Left colon (tissue), 2 donors: ENCODE results near the gene MIA. TPM values are rescaled to one million over a fixed set of nuclear protein-coding genes. Genes with fewer than 3 reads are reported as not detected.
"Not testable (repeated sequence)": the region's sequence is repeated elsewhere in the genome, so short reads cannot be mapped to it uniquely, and the experiment has no call there.

Experiments
- ATAC-seq: fragments of 200-7000 bp; cut with Tn5 transposase; one replicate; pipeline ENCODE4 v1.9.1; 2020; ENCODE audit warnings: mild to moderate bottlenecking, moderate library complexity
- DNase-seq, 2 donors: peaks; one replicate each; pipeline ENCODE4 v3.0.0-alpha.2; 2020
- intact Hi-C, 2 donors: fragments of 100-400 bp; cut with DNase I in 1 of 2; cut with micrococcal nuclease in 1 of 2; formaldehyde crosslinking; loops; one replicate each; pipeline versions ENCODE4 v1.11.2 to v1.14.0; 2022; cut with DNase I, micrococcal nuclease
- total RNA-seq, 2 donors: library from RNA; stranded (reverse); fragmentation: NEBNext Ultra II Directional; extraction: Animal tissue kit (Norgen Biotek cat#: 25700); gene quantifications; one replicate each; pipeline ENCODE4 v1.2.1, GENCODE V29; 2021
- donor health status: DM: no; HTN: no; CAD: no.
- donor health status: DM: yes; HTN: yes; CAD: no.

Gene MIA
- total RNA-seq, 2 donors from 2014 or later: 1.7 TPM; not detected in 1

- ATAC-seq (peak; percentile 88), DNase-seq (peak; percentile 82 to 86)
- intact Hi-C loops: loop anchor here in 1 of 2 donors (5.0 kb wide), 1 partner anchor 144 kb away; no protein-coding TSS in a partner anchor
Observed at GRCh38 chr19:40810649-40811408, 35.5 kb downstream of the MIA start.

GRCh38 chr19:40811478-40812341 is 36.4 kb downstream of the MIA start:
- peak in 1 of 2 donors; percentile 43 for DNase-seq
- intact Hi-C loops: loop anchor here in 1 of 2 donors (5.0 kb wide), 1 partner anchor 144 kb away; no protein-coding TSS in a partner anchor
- ATAC-seq: peak; percentile 16

GRCh38 chr19:40812571-40812970 is 37.2 kb downstream of the MIA start:
- intact Hi-C loops: loop anchor here in 1 of 2 donors (5.0 kb wide), 1 partner anchor 145 kb away; no protein-coding TSS in a partner anchor
- DNase-seq, ATAC-seq: not testable (repeated sequence)

DNA sequence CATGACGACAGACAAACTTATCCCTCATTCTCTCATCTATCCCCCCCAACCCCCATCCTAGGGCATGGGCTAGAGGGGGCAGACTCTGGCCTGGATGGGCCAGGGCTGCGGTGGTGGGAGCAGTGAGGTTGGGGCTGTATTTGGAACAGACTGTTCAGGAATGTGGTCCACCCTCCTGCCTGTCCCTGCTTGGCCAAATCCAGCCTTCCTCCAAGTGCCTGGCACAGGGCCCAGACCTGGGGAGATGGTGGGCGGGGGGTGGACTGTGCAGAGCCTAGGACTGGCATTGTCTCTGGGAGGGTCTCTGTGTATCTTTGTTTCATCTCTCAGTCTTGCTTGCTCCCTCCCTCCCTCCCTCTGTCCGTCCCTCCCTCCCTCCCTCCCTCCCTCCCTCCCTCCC is 37.9 kb downstream of the MIA start:
- intact Hi-C loops: loop anchor here in 1 of 2 donors (5.0 kb wide), 1 partner anchor 146 kb away; no protein-coding TSS in a partner anchor
- no peak for ATAC-seq
- DNase-seq: no peak

- intact Hi-C loops: loop anchor here in 1 of 2 donors (5.0 kb wide), 1 partner anchor 153 kb away; no protein-coding TSS in a partner anchor
- no peak for DNase-seq
- ATAC-seq: no peak
Observed at GRCh38 chr19:40815223-40815622, 39.9 kb downstream of the MIA start.

DNA sequence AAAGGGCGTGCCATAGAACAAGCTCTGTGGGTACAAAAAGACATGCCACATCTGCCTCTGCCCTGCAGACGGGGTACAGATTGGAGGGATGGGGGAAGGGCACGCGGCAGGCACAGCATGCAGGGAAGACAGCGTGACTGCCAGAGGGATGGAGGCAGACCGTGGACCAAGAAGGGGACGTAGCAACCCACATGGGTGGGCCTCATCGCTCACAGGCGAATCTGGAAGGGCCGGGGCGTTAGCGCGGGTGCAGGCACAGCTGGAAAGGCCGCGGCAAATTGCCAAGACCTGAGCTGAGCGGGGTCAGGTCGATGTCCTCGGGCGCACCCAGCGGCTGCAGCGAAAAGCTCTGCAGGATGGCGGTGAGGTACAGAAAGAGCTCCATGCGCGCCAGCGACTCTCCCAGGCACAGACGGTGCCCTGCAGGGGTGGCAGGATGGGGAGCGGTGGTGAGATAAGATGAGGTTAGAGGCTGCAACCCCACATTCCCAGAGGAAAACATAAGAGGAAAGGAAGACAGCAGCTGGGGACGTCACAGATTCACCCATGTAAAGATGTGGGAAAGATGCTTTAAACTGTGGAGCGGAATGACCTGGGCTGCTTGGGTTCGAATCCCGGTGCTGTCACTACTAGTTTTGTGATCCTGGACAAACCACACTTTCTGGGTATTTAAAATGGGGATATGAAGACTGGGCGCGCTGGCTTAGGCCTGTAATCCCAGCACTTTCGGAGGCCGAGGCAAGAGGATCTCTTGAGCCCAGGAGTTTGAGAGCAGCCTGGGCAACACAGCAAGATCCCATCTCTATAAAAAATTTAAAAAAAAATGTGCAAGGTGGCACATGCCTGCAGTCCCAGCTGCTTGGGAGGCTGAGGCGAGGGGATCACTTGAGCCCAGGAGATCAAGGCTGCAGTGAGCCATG is 43.4 kb downstream of the MIA start:
- peak; percentile 92 for ATAC-seq
- peak; percentile 84 to 90 for DNase-seq
- intact Hi-C loops: loop anchor here in 1 of 2 donors (5.0 kb wide), 1 partner anchor 156 kb away; no protein-coding TSS in a partner anchor

GRCh38 chr19:40819479-40820234 is 44.3 kb downstream of the MIA start:
- peak in 1 of 2 donors; percentile 69 for DNase-seq
- ATAC-seq: peak; percentile 37
- intact Hi-C loops: loop anchor here in 1 of 2 donors (5.0 kb wide), 1 partner anchor 157 kb away; no protein-coding TSS in a partner anchor

DNA sequence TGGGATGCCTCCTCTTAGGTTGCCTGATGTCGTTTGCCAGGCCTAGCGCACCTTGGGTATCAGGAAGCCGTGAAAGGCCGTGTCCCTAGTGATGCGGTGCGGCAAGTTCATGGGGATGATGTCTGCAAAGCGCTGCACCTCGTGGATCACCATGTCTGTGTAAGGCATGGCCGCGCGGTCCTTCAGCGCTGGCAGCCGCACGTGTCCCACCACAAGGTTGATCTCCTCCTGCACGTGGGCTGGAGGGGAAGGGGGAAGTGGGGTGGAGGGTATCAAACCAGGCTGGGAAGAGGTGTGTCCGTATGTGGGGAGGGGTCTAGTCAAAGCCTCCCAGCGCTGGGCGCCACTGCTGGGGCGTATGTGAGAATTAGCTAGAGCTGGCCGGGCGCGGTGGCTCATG is 46.8 kb downstream of the MIA start:
- intact Hi-C loops: no loop called here
- DNase-seq (no peak), ATAC-seq (no peak)

- DNase-seq, intact Hi-C loops, ATAC-seq: not testable (repeated sequence)
Observed at GRCh38 chr19:40822704-40823553, 47.6 kb downstream of the MIA start.

- DNase-seq, intact Hi-C loops, ATAC-seq: not testable (repeated sequence)
Observed at GRCh38 chr19:40824916-40825315, 49.6 kb downstream of the MIA start.

GRCh38 chr19:40825460-40826095 is 50.3 kb downstream of the MIA start:
- DNase-seq, intact Hi-C loops, ATAC-seq: not testable (repeated sequence)

- DNase-seq, intact Hi-C loops, ATAC-seq: not testable (repeated sequence)
Observed at GRCh38 chr19:40826312-40826698, 51.0 kb downstream of the MIA start.

DNA sequence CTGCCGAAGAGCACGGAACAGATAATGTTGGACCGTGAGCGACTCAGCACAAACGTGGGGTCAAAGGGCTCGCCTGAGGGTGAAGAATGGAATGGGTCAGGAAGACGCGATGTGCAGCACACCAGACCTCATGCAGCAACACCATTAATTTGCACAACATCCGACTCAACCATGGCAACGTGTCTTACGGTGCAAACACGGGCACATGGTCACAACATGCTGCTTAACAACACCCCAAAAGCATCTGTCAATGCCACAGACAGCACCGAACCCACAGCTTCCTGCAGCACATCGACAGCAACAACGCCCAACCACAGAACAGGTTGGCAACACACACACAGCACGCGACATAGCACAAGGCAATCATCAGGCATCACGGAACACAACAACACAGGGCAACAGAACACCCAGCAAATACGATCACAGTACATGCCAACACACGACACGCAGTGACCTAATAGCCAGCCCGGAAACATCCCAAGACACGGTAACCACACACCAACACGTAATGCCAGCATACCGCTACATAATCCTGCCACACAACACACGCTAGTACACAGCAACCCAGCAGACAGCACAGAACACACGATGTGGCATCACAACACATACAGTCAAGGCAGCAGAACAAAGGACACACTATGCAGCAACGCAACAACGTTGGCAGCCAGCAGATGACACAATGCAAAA is 51.5 kb downstream of the MIA start:
- DNase-seq, ATAC-seq: not testable (repeated sequence)

More for the DNA sequence above, 51.5 kb downstream of the MIA start:
- intact Hi-C loops: not testable (repeated sequence)
